ENCODE measurements around the gene ZCCHC7. TPM values are rescaled to one million over a fixed set of nuclear protein-coding genes. Genes with fewer than 3 reads are reported as not detected.

Gene ZCCHC7
- total and polyA plus RNA-seq, 2 experiments from 2014 or later = 29.8 to 38.8 TPM

DNA sequence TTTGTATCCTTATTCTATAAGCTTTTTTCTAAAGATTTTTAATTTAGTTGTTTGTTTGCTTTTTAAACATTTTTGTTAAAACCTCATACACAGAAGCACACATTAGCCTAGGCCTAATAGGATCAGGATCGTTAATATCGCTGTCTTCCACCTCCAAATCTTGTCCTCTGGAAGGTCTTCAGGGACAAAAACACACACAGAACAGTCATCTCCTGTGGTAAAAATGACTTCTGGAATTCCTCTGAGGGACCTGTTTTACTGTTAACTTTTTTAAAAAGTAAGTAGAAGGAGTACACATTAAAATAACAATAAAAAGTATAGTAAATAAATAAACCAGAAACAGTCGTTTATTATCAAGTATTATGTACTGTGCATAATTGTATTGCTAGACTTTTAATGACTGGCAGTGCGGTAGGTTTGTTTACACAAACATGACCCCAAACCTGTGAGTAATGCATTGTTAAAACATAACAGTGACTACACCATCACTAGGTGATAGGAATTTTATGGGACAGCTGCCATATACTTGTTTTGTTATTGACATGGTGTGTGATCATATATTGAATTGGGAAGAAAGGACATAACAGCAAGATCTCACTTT lies 109.6 kb downstream of the ZCCHC7 start:
- Histone ChIP-seq H2AFZ (no peak overlapping the region), H3K27me3 (ENCODE audit: insufficient read depth) (no peaks in the 10 kb centered on the region), H3K4me1 (ENCODE audit: insufficient read depth) (peaks cover 26% of the 10 kb centered on the region), H3K27ac (ENCODE audit: low read depth) (no peak overlapping the region), H3K4me2 (no peak overlapping the region), H3K9me2 (ENCODE audit: insufficient read depth) (no peaks in the 10 kb centered on the region), H3K36me3 (ENCODE audit: insufficient read depth) (no peaks in the 10 kb centered on the region), H4K20me1 (replicated peaks; ENCODE audit: insufficient read depth) (no peaks in the 10 kb centered on the region), H3K4me3 (no peak overlapping the region), H3F3A (replicated peaks; ENCODE audit: low read depth) (no peaks in the 10 kb centered on the region), H3K79me2 (replicated peaks; ENCODE audit: insufficient read depth) (peaks cover 7% of the 10 kb centered on the region; the same call in 1 of the 2 replicates)
- H3K36me3 Mint-ChIP-seq (ENCODE audit: low read depth) = no peaks in the 10 kb centered on the region; the same call in 2 of the 3 replicates
- no peak for TF ChIP-seq POLR2AphosphoS5 (IDR thresholded peaks at IDR 0.05; ENCODE audit: low read depth)
- no peak for TF ChIP-seq CREB1 (CRISPR knock-in tag; IDR thresholded peaks at IDR 0.05; ENCODE audit: low read depth)
- TF ChIP-seq, protein P1, sequence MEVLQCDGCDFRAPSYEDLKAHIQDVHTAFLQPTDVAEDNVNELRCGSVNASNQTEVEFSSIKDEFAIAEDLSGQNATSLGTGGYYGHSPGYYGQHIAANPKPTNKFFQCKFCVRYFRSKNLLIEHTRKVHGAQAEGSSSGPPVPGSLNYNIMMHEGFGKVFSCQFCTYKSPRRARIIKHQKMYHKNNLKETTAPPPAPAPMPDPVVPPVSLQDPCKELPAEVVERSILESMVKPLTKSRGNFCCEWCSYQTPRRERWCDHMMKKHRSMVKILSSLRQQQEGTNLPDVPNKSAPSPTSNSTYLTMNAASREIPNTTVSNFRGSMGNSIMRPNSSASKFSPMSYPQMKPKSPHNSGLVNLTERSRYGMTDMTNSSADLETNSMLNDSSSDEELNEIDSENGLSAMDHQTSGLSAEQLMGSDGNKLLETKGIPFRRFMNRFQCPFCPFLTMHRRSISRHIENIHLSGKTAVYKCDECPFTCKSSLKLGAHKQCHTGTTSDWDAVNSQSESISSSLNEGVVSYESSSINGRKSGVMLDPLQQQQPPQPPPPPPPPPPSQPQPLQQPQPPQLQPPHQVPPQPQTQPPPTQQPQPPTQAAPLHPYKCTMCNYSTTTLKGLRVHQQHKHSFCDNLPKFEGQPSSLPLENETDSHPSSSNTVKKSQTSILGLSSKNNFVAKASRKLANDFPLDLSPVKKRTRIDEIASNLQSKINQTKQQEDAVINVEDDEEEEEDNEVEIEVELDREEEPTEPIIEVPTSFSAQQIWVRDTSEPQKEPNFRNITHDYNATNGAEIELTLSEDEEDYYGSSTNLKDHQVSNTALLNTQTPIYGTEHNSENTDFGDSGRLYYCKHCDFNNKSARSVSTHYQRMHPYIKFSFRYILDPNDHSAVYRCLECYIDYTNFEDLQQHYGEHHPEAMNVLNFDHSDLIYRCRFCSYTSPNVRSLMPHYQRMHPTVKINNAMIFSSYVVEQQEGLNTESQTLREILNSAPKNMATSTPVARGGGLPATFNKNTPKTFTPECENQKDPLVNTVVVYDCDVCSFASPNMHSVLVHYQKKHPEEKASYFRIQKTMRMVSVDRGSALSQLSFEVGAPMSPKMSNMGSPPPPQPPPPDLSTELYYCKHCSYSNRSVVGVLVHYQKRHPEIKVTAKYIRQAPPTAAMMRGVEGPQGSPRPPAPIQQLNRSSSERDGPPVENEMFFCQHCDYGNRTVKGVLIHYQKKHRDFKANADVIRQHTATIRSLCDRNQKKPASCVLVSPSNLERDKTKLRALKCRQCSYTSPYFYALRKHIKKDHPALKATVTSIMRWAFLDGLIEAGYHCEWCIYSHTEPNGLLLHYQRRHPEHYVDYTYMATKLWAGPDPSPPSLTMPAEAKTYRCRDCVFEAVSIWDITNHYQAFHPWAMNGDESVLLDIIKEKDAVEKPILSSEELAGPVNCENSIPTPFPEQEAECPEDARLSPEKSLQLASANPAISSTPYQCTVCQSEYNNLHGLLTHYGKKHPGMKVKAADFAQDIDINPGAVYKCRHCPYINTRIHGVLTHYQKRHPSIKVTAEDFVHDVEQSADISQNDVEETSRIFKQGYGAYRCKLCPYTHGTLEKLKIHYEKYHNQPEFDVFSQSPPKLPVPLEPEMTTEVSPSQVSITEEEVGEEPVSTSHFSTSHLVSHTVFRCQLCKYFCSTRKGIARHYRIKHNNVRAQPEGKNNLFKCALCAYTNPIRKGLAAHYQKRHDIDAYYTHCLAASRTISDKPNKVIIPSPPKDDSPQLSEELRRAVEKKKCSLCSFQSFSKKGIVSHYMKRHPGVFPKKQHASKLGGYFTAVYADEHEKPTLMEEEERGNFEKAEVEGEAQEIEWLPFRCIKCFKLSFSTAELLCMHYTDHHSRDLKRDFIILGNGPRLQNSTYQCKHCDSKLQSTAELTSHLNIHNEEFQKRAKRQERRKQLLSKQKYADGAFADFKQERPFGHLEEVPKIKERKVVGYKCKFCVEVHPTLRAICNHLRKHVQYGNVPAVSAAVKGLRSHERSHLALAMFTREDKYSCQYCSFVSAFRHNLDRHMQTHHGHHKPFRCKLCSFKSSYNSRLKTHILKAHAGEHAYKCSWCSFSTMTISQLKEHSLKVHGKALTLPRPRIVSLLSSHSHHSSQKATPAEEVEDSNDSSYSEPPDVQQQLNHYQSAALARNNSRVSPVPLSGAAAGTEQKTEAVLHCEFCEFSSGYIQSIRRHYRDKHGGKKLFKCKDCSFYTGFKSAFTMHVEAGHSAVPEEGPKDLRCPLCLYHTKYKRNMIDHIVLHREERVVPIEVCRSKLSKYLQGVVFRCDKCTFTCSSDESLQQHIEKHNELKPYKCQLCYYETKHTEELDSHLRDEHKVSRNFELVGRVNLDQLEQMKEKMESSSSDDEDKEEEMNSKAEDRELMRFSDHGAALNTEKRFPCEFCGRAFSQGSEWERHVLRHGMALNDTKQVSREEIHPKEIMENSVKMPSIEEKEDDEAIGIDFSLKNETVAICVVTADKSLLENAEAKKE (CRISPR knock-in tag; IDR thresholded peaks at IDR 0.05) = no peak
- TF ChIP-seq EZH2phosphoT487 (IDR thresholded peaks at IDR 0.05; ENCODE audit: unreplicated experiment) = no peak
- TF ChIP-seq, protein P2, sequence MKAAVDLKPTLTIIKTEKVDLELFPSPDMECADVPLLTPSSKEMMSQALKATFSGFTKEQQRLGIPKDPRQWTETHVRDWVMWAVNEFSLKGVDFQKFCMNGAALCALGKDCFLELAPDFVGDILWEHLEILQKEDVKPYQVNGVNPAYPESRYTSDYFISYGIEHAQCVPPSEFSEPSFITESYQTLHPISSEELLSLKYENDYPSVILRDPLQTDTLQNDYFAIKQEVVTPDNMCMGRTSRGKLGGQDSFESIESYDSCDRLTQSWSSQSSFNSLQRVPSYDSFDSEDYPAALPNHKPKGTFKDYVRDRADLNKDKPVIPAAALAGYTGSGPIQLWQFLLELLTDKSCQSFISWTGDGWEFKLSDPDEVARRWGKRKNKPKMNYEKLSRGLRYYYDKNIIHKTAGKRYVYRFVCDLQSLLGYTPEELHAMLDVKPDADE (IDR thresholded peaks at IDR 0.05) = no peak
- no peak for TF ChIP-seq STAT1 (IDR thresholded peaks at IDR 0.05; ENCODE audit: unreplicated experiment)
- TF ChIP-seq JUNB (IDR thresholded peaks at IDR 0.05; ENCODE audit: unreplicated experiment) = no peak
- no peak for TF ChIP-seq ZNF114 (CRISPR knock-in tag; IDR thresholded peaks at IDR 0.05)
- peaks cover 26% of the 10 kb centered on the region for H3K4me1 Mint-ChIP-seq
- no peaks in the 10 kb centered on the region for H3K27me3 Mint-ChIP-seq (ENCODE audit: insufficient read depth, low read depth, poor library complexity)
- ATAC-seq = no peak
- no peak overlapping the region for H3K27ac Mint-ChIP-seq
- H3K9me3 Mint-ChIP-seq = no peaks in the 10 kb centered on the region
- no peak for DNase-seq (ENCODE audit: low spot score)
- H3K4me3 Mint-ChIP-seq = no peak overlapping the region
